Natural killer cell (primary cell): ENCODE data around the gene MIA2. TPM values are rescaled to one million over a fixed set of nuclear protein-coding genes. Genes with fewer than 3 reads are reported as not detected.

Experiments used
- ATAC-seq, 3 donors: fragments of 150-1000 bp in 2 of 3; fragments of 200-7000 bp in 1 of 3; cut with Tn5 transposase; 1 replicate in 1 of 3; 2 replicates in 2 of 3; pipeline ENCODE4 v1.10.0; 2021; ENCODE audit warnings: mild to moderate bottlenecking in 2 of 3, moderate library complexity in 2 of 3
- DNase-seq, 2 donors: peaks; one replicate each; pipeline versions ENCODE4 v3.0.0 to v3.0.0-alpha.2; 2013 to 2021; ENCODE audit warnings: mixed read lengths in 1 of 2
- H3K27ac ChIP-seq: one replicate; pipeline ENCODE4 v1.5.1; 2013; ENCODE audit warnings: mild to moderate bottlenecking, low read length
- H3K27me3 ChIP-seq: one replicate; pipeline ENCODE4 v1.6.1; 2013; ENCODE audit warnings: low read length; ENCODE audit not compliant: control insufficient read depth, insufficient read depth
- H3K36me3 ChIP-seq: one replicate; pipeline ENCODE4 v1.6.1; 2013; ENCODE audit warnings: low read length; ENCODE audit not compliant: control insufficient read depth, insufficient read depth
- H3K4me1 ChIP-seq: one replicate; pipeline ENCODE4 v1.6.1; 2013; ENCODE audit warnings: low read length; ENCODE audit not compliant: control insufficient read depth, insufficient read depth
- H3K4me3 ChIP-seq: one replicate; pipeline ENCODE4 v1.5.1; 2013; ENCODE audit warnings: low read length
- H3K9me3 ChIP-seq: one replicate; pipeline ENCODE4 v1.6.1; 2013; ENCODE audit warnings: low read length; ENCODE audit not compliant: control insufficient read depth, insufficient read depth
- H3K27ac Mint-ChIP-seq, 2 donors: one replicate each; pipeline ENCODE4 v1.8.0; 2022; ENCODE audit warnings: mild to moderate bottlenecking in 2 of 2, mixed read lengths in 2 of 2, moderate library complexity in 1 of 2
- H3K27me3 Mint-ChIP-seq, 2 donors: one replicate each; pipeline ENCODE4 v1.8.0; 2022; ENCODE audit warnings: low read depth in 2 of 2, mixed read lengths in 2 of 2
- H3K36me3 Mint-ChIP-seq: one replicate; pipeline ENCODE4 v1.8.0; 2022; ENCODE audit warnings: mixed read lengths
- H3K4me1 Mint-ChIP-seq, 2 donors: one replicate each; pipeline ENCODE4 v1.8.0; 2022; ENCODE audit warnings: mixed read lengths in 2 of 2
- H3K4me3 Mint-ChIP-seq: one replicate; pipeline ENCODE4 v1.8.0; 2022; ENCODE audit warnings: mild to moderate bottlenecking, moderate library complexity, mixed read lengths
- H3K9me3 Mint-ChIP-seq, 2 donors: one replicate each; pipeline ENCODE4 v1.8.0; 2022; ENCODE audit warnings: mixed read lengths in 2 of 2
- CTCF ChIP-seq: fragments of 200-600 bp; IDR thresholded peaks from one replicate; pipeline ENCODE4 v1.8.0; 2022; ENCODE audit warnings: antibody characterized with exemption
- WGBS: methylation state at CpG from one replicate; pipeline ENCODE4 v1.1.7; 2013; ENCODE audit warnings: missing lambda C conversion rate; ENCODE audit not compliant: insufficient coverage; 5-methylcytosine and 5-hydroxymethylcytosine counted together
- intact Hi-C: fragments of 100-400 bp; cut with micrococcal nuclease; formaldehyde crosslinking; loops from one replicate; pipeline ENCODE4 v1.14.2; 2022
- total RNA-seq, 4 donors: library from RNA; stranded (reverse); fragments of 120-200 nt in 1 of 4; gene quantifications; one replicate each; pipeline versions ENCODE4 v1.2.3 to v1.2.4, GENCODE V29; 2013 to 2022

Gene MIA2
- total RNA-seq, 3 donors from 2014 or later (not counting 1 experiment from before 2014, with no cell fraction given), result 44.7 to 45.7 (median 45.4) TPM

- intact Hi-C loops, result no loop called here
- H3K4me1 Mint-ChIP-seq, result peaks cover 0 to 5% of the 10 kb centered on the region in 2 donors
- Histone ChIP-seq H3K9me3 (no peaks in the 10 kb centered on the region), H3K4me1 (no peaks in the 10 kb centered on the region), H3K36me3 (no peaks in the 10 kb centered on the region), H3K4me3 (no peak overlapping the region), H3K27ac (no peak overlapping the region), H3K27me3 (no peaks in the 10 kb centered on the region)
- no peak overlapping the region for H3K27ac Mint-ChIP-seq
- no CpG with 5 or more reads among the region's 1 CpG for WGBS
- no peak for DNase-seq
- no peaks in the 10 kb centered on the region for H3K36me3 Mint-ChIP-seq
- H3K4me3 Mint-ChIP-seq, result no peak overlapping the region
- ATAC-seq, result no peak
- no peaks in the 10 kb centered on the region for H3K27me3 Mint-ChIP-seq
- H3K9me3 Mint-ChIP-seq, result no peaks in the 10 kb centered on the region
- TF ChIP-seq CTCF, result no peak
These were observed 7.1 kb downstream of the MIA2 start for GRCh38 chr14:39240769-39241168.

GRCh38 chr14:39241637-39242036, 7.9 kb downstream of the MIA2 start:
- no peaks in the 10 kb centered on the region for H3K36me3 Mint-ChIP-seq
- no peak overlapping the region for H3K4me3 Mint-ChIP-seq
- 100% methylated on average over 1 of the region's 1 CpG for WGBS
- no peaks in the 10 kb centered on the region for H3K9me3 Mint-ChIP-seq
- Histone ChIP-seq H3K36me3 (no peaks in the 10 kb centered on the region), H3K27me3 (no peaks in the 10 kb centered on the region), H3K4me1 (no peaks in the 10 kb centered on the region), H3K9me3 (no peaks in the 10 kb centered on the region), H3K27ac (no peak overlapping the region), H3K4me3 (no peak overlapping the region)
- ATAC-seq, result no peak
- H3K4me1 Mint-ChIP-seq, result no peaks in the 10 kb centered on the region
- no peak for TF ChIP-seq CTCF
- intact Hi-C loops, result no loop called here
- peaks cover 0 to under 1% of the 10 kb centered on the region in 2 donors for H3K27me3 Mint-ChIP-seq
- DNase-seq, result no peak
- no peak overlapping the region for H3K27ac Mint-ChIP-seq

GRCh38 chr14:39243831-39244230, 10.1 kb downstream of the MIA2 start:
- intact Hi-C loops, result no loop called here
- H3K4me1 ChIP-seq, result no peaks in the 10 kb centered on the region
- DNase-seq, result no peak
- Mint-ChIP-seq H3K36me3 (no peaks in the 10 kb centered on the region), H3K4me1 (no peaks in the 10 kb centered on the region), H3K9me3 (no peaks in the 10 kb centered on the region), H3K27me3 (peaks cover 9 to 13% of the 10 kb centered on the region in 2 donors), H3K27ac (no peak overlapping the region), H3K4me3 (no peak overlapping the region)
- no peak for ATAC-seq
- no peak overlapping the region for H3K4me3 ChIP-seq
- no peak for TF ChIP-seq CTCF
- no peaks in the 10 kb centered on the region for H3K27me3 ChIP-seq
- WGBS, result 92% methylated on average over 2 of the region's 3 CpGs
- H3K27ac ChIP-seq, result no peak overlapping the region
- H3K9me3 ChIP-seq, result no peaks in the 10 kb centered on the region
- H3K36me3 ChIP-seq, result no peaks in the 10 kb centered on the region

- H3K4me1 Mint-ChIP-seq, result no peaks in the 10 kb centered on the region
- no peaks in the 10 kb centered on the region for H3K36me3 Mint-ChIP-seq
- no peaks in the 10 kb centered on the region for H3K9me3 Mint-ChIP-seq
- no peak overlapping the region for H3K4me3 Mint-ChIP-seq
- no peak overlapping the region for H3K4me3 ChIP-seq
- H3K27me3 ChIP-seq, result no peaks in the 10 kb centered on the region
- no peak for TF ChIP-seq CTCF
- H3K4me1 ChIP-seq, result no peaks in the 10 kb centered on the region
- intact Hi-C loops, result no loop called here
- no peak overlapping the region for H3K27ac ChIP-seq
- no peak overlapping the region for H3K27ac Mint-ChIP-seq
- no peaks in the 10 kb centered on the region for H3K36me3 ChIP-seq
- DNase-seq, result no peak
- no peaks in the 10 kb centered on the region for H3K9me3 ChIP-seq
- peaks cover 9 to 21% of the 10 kb centered on the region in 2 donors for H3K27me3 Mint-ChIP-seq
- no CpG with 5 or more reads among the region's 1 CpG for WGBS
- no peak for ATAC-seq
These were observed 12.9 kb downstream of the MIA2 start for GRCh38 chr14:39246618-39247017.
